HPDE6-E6E7 (cell line): Measurements from ENCODE around the gene WASF3.
"Not testable (repeated sequence)": the region's sequence is repeated elsewhere in the genome, so short reads cannot be mapped to it uniquely, and the experiment has no call there.

Experiments
- DNase-seq: peaks from one replicate; pipeline ENCODE4 v3.0.0; 2011; ENCODE audit warnings: missing footprints; ENCODE audit errors: extremely low spot score

The WASF3 gene

DNA sequence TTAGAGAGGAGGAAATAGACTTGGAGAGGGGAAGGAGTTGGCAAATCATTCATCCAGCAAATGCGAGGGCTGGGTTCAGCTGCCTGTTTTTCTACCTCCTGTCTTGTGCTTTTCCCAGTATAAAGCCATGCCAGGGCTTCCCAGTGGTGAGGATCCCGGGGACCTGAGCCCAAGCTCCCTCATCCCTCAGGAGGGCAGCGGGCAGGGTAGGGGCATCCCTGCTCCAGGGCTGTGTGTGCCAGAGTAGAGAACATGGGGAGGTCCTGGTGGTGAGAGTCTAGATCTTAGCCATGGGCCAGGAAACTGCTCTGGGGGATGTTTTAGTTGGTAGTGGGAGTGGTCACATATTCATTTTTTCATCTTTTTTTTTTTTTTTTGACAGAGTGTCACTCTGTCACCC is 159.5 kb downstream of the WASF3 start:
- DNase-seq = no peak

GRCh38 chr13:26718146-26718545 is 160.7 kb downstream of the WASF3 start:
- DNase-seq = no peak

DNA sequence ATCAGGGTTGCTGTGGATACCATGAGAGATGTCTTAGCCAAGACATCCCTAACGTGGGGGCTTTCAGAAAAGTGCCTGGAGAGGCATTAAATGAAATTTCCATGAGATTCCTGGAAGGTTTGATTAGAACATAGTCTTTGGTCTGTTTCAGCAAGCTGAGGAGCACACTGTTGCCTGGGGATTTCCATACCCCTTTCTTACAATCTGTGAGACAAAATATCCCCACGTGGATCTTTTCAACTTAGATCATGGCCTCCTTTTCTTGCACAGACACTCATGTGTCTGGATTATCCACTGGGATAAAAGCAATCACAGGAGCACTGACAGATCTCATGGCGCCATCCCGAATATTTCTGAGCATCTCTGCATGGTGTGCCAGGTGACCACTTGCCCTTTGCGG is 161.4 kb downstream of the WASF3 start:
- DNase-seq = no peak

- DNase-seq = no peak
Measured at GRCh38 chr13:26719356-26719945, 162.0 kb downstream of the WASF3 start.

GRCh38 chr13:26721251-26722121 is 164.0 kb downstream of the WASF3 start:
- DNase-seq = no peak

GRCh38 chr13:26722321-26722720 is 164.8 kb downstream of the WASF3 start:
- no peak for DNase-seq

DNA sequence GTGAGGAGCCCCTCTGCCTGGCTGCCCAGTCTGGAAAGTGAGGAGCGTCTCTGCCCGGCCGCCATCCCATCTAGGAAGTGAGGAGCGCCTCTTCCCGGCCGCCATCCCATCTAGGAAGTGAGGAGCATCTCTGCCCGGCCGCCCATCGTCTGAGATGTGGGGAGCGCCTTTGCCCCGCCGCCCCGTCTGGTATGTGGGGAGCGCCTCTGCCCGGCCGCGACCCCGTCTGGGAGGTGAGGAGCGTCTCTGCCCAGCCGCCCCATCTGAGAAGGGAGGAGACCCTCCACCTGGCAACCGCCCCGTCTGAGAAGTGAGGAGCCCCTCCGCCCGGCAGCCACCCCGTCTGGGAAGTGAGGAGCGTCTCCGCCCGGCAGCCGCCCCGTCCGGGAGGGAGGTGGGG is 166.1 kb downstream of the WASF3 start:
- not testable (repeated sequence) for DNase-seq

DNA sequence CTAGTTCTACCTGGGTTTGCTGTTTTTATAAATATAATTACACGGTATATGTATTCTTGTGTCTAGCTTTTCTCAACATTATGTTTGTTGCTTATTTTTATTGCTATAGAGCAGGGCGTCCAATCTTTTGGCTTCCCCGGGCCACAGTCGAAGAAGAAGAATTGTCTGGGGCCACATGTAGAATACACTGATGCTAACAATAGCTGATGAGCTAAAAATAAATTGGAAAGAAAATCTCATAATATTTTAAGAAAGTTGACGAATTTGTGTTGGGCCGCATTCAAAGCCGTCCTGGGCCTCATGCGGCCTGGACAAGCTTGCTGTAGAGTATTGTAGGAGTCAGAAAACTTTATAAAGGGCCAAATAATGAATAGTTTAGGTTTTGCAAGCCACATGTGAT is 169.2 kb downstream of the WASF3 start:
- DNase-seq = no peak

- no peak for DNase-seq
Measured at GRCh38 chr13:26727122-26727521, 169.6 kb downstream of the WASF3 start.

DNA sequence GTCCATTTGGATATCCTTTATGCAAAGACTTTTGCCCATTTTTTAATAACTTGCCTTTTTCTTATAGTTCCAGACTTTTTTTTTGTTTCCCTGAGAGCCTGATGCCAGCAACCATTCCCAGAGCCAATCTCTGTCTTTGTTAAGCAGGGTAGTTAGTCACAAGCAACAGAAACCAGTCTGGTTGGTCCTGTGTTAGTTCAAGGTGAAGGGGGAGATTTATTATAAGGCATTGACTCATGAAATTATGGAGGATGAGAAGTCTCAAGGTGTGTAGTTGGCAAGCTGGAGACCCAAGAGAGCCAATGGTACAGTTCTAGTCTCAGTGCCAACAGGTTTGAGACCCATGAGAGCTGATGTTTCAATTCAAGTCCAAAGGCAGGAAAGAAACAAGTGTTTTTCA is 170.2 kb downstream of the WASF3 start:
- DNase-seq = no peak

GRCh38 chr13:26735677-26736076 is 178.2 kb downstream of the WASF3 start:
- no peak for DNase-seq
